ENCODE results near the gene SLC26A4.

SLC26A4 gene

GRCh38 chr7:107712025-107712424, 51.4 kb downstream of the SLC26A4 start:
- H3K4ac ChIP-seq (ENCODE audit: low read depth, low read length): no peak overlapping the region
- no peak overlapping the region for H3K18ac ChIP-seq (ENCODE audit: low read length)
- H3K79me1 ChIP-seq (ENCODE audit: low read length): no peaks in the 10 kb centered on the region
- no peak overlapping the region for H2AFZ ChIP-seq (ENCODE audit: insufficient read depth, low read length, poor library complexity)
- no peak overlapping the region for H3K23ac ChIP-seq (ENCODE audit: low read length)
- H3K4me1 ChIP-seq (ENCODE audit: control insufficient read depth in 1 of 2, insufficient read depth in 2 of 2, low read length in 2 of 2): no peaks in the 10 kb centered on the region
- no peak for DNase-seq
- H4K91ac ChIP-seq (ENCODE audit: low read depth, low read length): no peak overlapping the region
- H3K4me3 ChIP-seq (ENCODE audit: low read depth, low read length): no peak overlapping the region
- H3K79me2 ChIP-seq (ENCODE audit: control insufficient read depth, insufficient read depth, low read length, poor library complexity): no peaks in the 10 kb centered on the region
- H2BK120ac ChIP-seq (ENCODE audit: insufficient read depth, low read length, poor library complexity): no peak overlapping the region
- H4K12ac ChIP-seq (ENCODE audit: low read depth, low read length): no peak overlapping the region
- H3K36me3 ChIP-seq (ENCODE audit: control insufficient read depth in 1 of 2, insufficient read depth in 2 of 2, low read length in 2 of 2): no peaks in the 10 kb centered on the region
- H4K8ac ChIP-seq (ENCODE audit: low read depth, low read length): no peak overlapping the region
- H3K14ac ChIP-seq (ENCODE audit: low read length): no peak overlapping the region
- no peaks in the 10 kb centered on the region for H3K27me3 ChIP-seq (ENCODE audit: insufficient read depth, low read length)
- H3K9me3 ChIP-seq (ENCODE audit: insufficient read depth, low read depth, low read length): no peaks in the 10 kb centered on the region
- H3K4me2 ChIP-seq (ENCODE audit: low read length): no peak overlapping the region
- H2BK12ac ChIP-seq (ENCODE audit: low read length): no peak overlapping the region
- no peak overlapping the region for H2AK5ac ChIP-seq (ENCODE audit: low read length)
- WGBS (ENCODE audit: extremely low coverage, insufficient coverage, insufficient read length): no CpG with 5 or more reads among the region's 1 CpG
- no peak overlapping the region for H3K27ac ChIP-seq (ENCODE audit: low read depth, low read length)
- no peak overlapping the region for H2BK5ac ChIP-seq (ENCODE audit: low read depth, low read length, poor library complexity)
- H3K9ac ChIP-seq (ENCODE audit: low read length): no peak overlapping the region

- Histone ChIP-seq H3K4me2 (ENCODE audit: low read length) (no peak overlapping the region), H3K4me1 (ENCODE audit: control insufficient read depth in 1 of 2, insufficient read depth in 2 of 2, low read length in 2 of 2) (no peaks in the 10 kb centered on the region), H3K27me3 (ENCODE audit: insufficient read depth, low read length) (no peaks in the 10 kb centered on the region), H2BK120ac (ENCODE audit: insufficient read depth, low read length, poor library complexity) (no peak overlapping the region), H4K12ac (ENCODE audit: low read depth, low read length) (no peak overlapping the region), H2AFZ (ENCODE audit: insufficient read depth, low read length, poor library complexity) (no peak overlapping the region), H3K4ac (ENCODE audit: low read depth, low read length) (no peak overlapping the region), H2BK12ac (ENCODE audit: low read length) (no peak overlapping the region), H2AK5ac (ENCODE audit: low read length) (no peak overlapping the region), H3K23ac (ENCODE audit: low read length) (no peak overlapping the region), H3K36me3 (ENCODE audit: control insufficient read depth in 1 of 2, insufficient read depth in 2 of 2, low read length in 2 of 2) (no peaks in the 10 kb centered on the region), H3K18ac (ENCODE audit: low read length) (no peak overlapping the region), H3K79me2 (ENCODE audit: control insufficient read depth, insufficient read depth, low read length, poor library complexity) (no peaks in the 10 kb centered on the region), H4K8ac (ENCODE audit: low read depth, low read length) (no peak overlapping the region), H3K14ac (ENCODE audit: low read length) (no peak overlapping the region), H3K9ac (ENCODE audit: low read length) (no peak overlapping the region), H2BK5ac (ENCODE audit: low read depth, low read length, poor library complexity) (no peak overlapping the region), H4K91ac (ENCODE audit: low read depth, low read length) (no peak overlapping the region), H3K9me3 (ENCODE audit: insufficient read depth, low read depth, low read length) (no peaks in the 10 kb centered on the region), H3K79me1 (ENCODE audit: low read length) (no peaks in the 10 kb centered on the region), H3K4me3 (ENCODE audit: low read depth, low read length) (no peak overlapping the region), H3K27ac (ENCODE audit: low read depth, low read length) (no peak overlapping the region)
- DNase-seq: no peak
- WGBS (ENCODE audit: extremely low coverage, insufficient coverage, insufficient read length): no CpG with 5 or more reads among the region's 1 CpG
These were observed 52.3 kb downstream of the SLC26A4 start for GRCh38 chr7:107712896-107713295.

GRCh38 chr7:107715531-107715930, 54.9 kb downstream of the SLC26A4 start:
- no peak overlapping the region for H3K4me2 ChIP-seq (ENCODE audit: low read length)
- H3K9ac ChIP-seq (ENCODE audit: low read length): no peak overlapping the region
- H2BK5ac ChIP-seq (ENCODE audit: low read depth, low read length, poor library complexity): no peak overlapping the region
- no peaks in the 10 kb centered on the region for H3K79me1 ChIP-seq (ENCODE audit: low read length)
- DNase-seq: no peak
- H2AFZ ChIP-seq (ENCODE audit: insufficient read depth, low read length, poor library complexity): no peak overlapping the region
- H2BK120ac ChIP-seq (ENCODE audit: insufficient read depth, low read length, poor library complexity): no peak overlapping the region
- H3K27me3 ChIP-seq (ENCODE audit: insufficient read depth, low read length): no peaks in the 10 kb centered on the region
- H3K23ac ChIP-seq (ENCODE audit: low read length): no peak overlapping the region
- no peak overlapping the region for H2AK5ac ChIP-seq (ENCODE audit: low read length)
- no peaks in the 10 kb centered on the region for H3K36me3 ChIP-seq (ENCODE audit: control insufficient read depth in 1 of 2, insufficient read depth in 2 of 2, low read length in 2 of 2)
- no peak overlapping the region for H3K18ac ChIP-seq (ENCODE audit: low read length)
- H2BK12ac ChIP-seq (ENCODE audit: low read length): no peak overlapping the region
- H3K79me2 ChIP-seq (ENCODE audit: control insufficient read depth, insufficient read depth, low read length, poor library complexity): no peaks in the 10 kb centered on the region
- no peak overlapping the region for H4K12ac ChIP-seq (ENCODE audit: low read depth, low read length)
- no peaks in the 10 kb centered on the region for H3K9me3 ChIP-seq (ENCODE audit: insufficient read depth, low read depth, low read length)
- no peak overlapping the region for H4K91ac ChIP-seq (ENCODE audit: low read depth, low read length)
- H3K27ac ChIP-seq (ENCODE audit: low read depth, low read length): no peak overlapping the region
- no peak overlapping the region for H4K8ac ChIP-seq (ENCODE audit: low read depth, low read length)
- H3K4me3 ChIP-seq (ENCODE audit: low read depth, low read length): no peak overlapping the region
- H3K4me1 ChIP-seq (ENCODE audit: control insufficient read depth in 1 of 2, insufficient read depth in 2 of 2, low read length in 2 of 2): no peaks in the 10 kb centered on the region
- H3K14ac ChIP-seq (ENCODE audit: low read length): no peak overlapping the region
- no CpG with 5 or more reads among the region's 6 CpGs for WGBS (ENCODE audit: extremely low coverage, insufficient coverage, insufficient read length)
- H3K4ac ChIP-seq (ENCODE audit: low read depth, low read length): no peak overlapping the region

GRCh38 chr7:107718456-107719193, 58.0 kb downstream of the SLC26A4 start:
- H4K91ac ChIP-seq (ENCODE audit: low read depth, low read length): no peak overlapping the region
- no peak overlapping the region for H3K9ac ChIP-seq (ENCODE audit: low read length)
- H4K12ac ChIP-seq (ENCODE audit: low read depth, low read length): no peak overlapping the region
- no peak overlapping the region for H3K4me2 ChIP-seq (ENCODE audit: low read length)
- no peaks in the 10 kb centered on the region for H3K27me3 ChIP-seq (ENCODE audit: insufficient read depth, low read length)
- H3K9me3 ChIP-seq (ENCODE audit: insufficient read depth, low read depth, low read length): no peaks in the 10 kb centered on the region
- no peak overlapping the region for H2AFZ ChIP-seq (ENCODE audit: insufficient read depth, low read length, poor library complexity)
- 100% methylated on average over 3 of the region's 4 CpGs for WGBS (ENCODE audit: extremely low coverage, insufficient coverage, insufficient read length)
- no peak overlapping the region for H3K4ac ChIP-seq (ENCODE audit: low read depth, low read length)
- H3K23ac ChIP-seq (ENCODE audit: low read length): no peak overlapping the region
- H3K79me1 ChIP-seq (ENCODE audit: low read length): no peaks in the 10 kb centered on the region
- no peak overlapping the region for H3K27ac ChIP-seq (ENCODE audit: low read depth, low read length)
- H3K14ac ChIP-seq (ENCODE audit: low read length): no peak overlapping the region
- H3K79me2 ChIP-seq (ENCODE audit: control insufficient read depth, insufficient read depth, low read length, poor library complexity): no peaks in the 10 kb centered on the region
- H3K36me3 ChIP-seq (ENCODE audit: control insufficient read depth in 1 of 2, insufficient read depth in 2 of 2, low read length in 2 of 2): no peaks in the 10 kb centered on the region
- H2BK120ac ChIP-seq (ENCODE audit: insufficient read depth, low read length, poor library complexity): no peak overlapping the region
- H2BK5ac ChIP-seq (ENCODE audit: low read depth, low read length, poor library complexity): no peak overlapping the region
- H2AK5ac ChIP-seq (ENCODE audit: low read length): no peak overlapping the region
- no peaks in the 10 kb centered on the region for H3K4me1 ChIP-seq (ENCODE audit: control insufficient read depth in 1 of 2, insufficient read depth in 2 of 2, low read length in 2 of 2)
- H4K8ac ChIP-seq (ENCODE audit: low read depth, low read length): no peak overlapping the region
- no peak overlapping the region for H3K4me3 ChIP-seq (ENCODE audit: low read depth, low read length)
- DNase-seq: no peak
- no peak overlapping the region for H2BK12ac ChIP-seq (ENCODE audit: low read length)
- no peak overlapping the region for H3K18ac ChIP-seq (ENCODE audit: low read length)
